ENCODE measurements around the gene DUOX1. TPM values are rescaled to one million over a fixed set of nuclear protein-coding genes. Genes with fewer than 3 reads are reported as not detected.

DUOX1 gene
- total RNA-seq, 1 donor from 2014 or later, result 327 TPM

GRCh38 chr15:45113380-45113990 lies 16.3 kb upstream of the DUOX1 start:
- Histone ChIP-seq H3K36me3 (no peaks in the 10 kb centered on the region), H3K4me1 (peaks cover 28% of the 10 kb centered on the region), H3K4me3 (no peak overlapping the region), H3K27ac (no peak overlapping the region), H3K27me3 (peaks cover 85% of the 10 kb centered on the region), H3K9me3 (no peaks in the 10 kb centered on the region)
- no peak for TF ChIP-seq CTCF (IDR thresholded peaks at IDR 0.05)
- intact Hi-C loops (cut with DNase I), result no loop called here
- DNase-seq (peak; percentile 44), ATAC-seq (no peak)

- no peaks in the 10 kb centered on the region for H3K9me3 ChIP-seq
- peaks cover 79% of the 10 kb centered on the region for H3K27me3 ChIP-seq
- no peak within 1 kb of the TSS for H3K4me3 ChIP-seq
- peak; percentile 64 for DNase-seq
- no peaks in the 10 kb centered on the region for H3K36me3 ChIP-seq
- intact Hi-C loops (cut with DNase I), result no loop called here
- no peak for TF ChIP-seq CTCF (IDR thresholded peaks at IDR 0.05)
- no peak for ATAC-seq
- H3K4me1 ChIP-seq, result peaks cover 28% of the 10 kb centered on the region
- no peak within 1 kb of the TSS for H3K27ac ChIP-seq
Measured at GRCh38 chr15:45114076-45114750, 15.6 kb upstream of the DUOX1 start, which contains the start of the genes DUOX2 and DUOXA2. DUOX2 (minus strand) TSS chr15:45114172; CDS start chr15:45113411, 761 bp downstream. DUOXA2 (plus strand) TSS chr15:45114326; CDS start chr15:45114606, 280 bp downstream.

- no peak overlapping the region for H3K27ac ChIP-seq
- ATAC-seq, result no peak
- H3K27me3 ChIP-seq, result peaks cover 74% of the 10 kb centered on the region
- H3K4me3 ChIP-seq, result no peak overlapping the region
- TF ChIP-seq CTCF (IDR thresholded peaks at IDR 0.05), result no peak
- peak; percentile 44 for DNase-seq
- no peaks in the 10 kb centered on the region for H3K9me3 ChIP-seq
- peaks cover 28% of the 10 kb centered on the region for H3K4me1 ChIP-seq
- H3K36me3 ChIP-seq, result no peaks in the 10 kb centered on the region
- intact Hi-C loops (cut with DNase I), result no loop called here
Measured at GRCh38 chr15:45114751-45115085, 15.1 kb upstream of the DUOX1 start.

GRCh38 chr15:45115312-45115820 lies 14.4 kb upstream of the DUOX1 start:
- Histone ChIP-seq H3K4me3 (no peak overlapping the region), H3K4me1 (peaks cover 28% of the 10 kb centered on the region), H3K27ac (no peak overlapping the region), H3K27me3 (peaks cover 67% of the 10 kb centered on the region), H3K36me3 (no peaks in the 10 kb centered on the region), H3K9me3 (no peaks in the 10 kb centered on the region)
- ATAC-seq, result no peak
- TF ChIP-seq CTCF (IDR thresholded peaks at IDR 0.05), result no peak
- peak; percentile 53 for DNase-seq
- intact Hi-C loops (cut with DNase I), result no loop called here

- Histone ChIP-seq H3K36me3 (no peaks in the 10 kb centered on the region), H3K4me3 (no peak overlapping the region), H3K27me3 (peaks cover 66% of the 10 kb centered on the region), H3K27ac (no peak overlapping the region), H3K9me3 (no peaks in the 10 kb centered on the region), H3K4me1 (peaks cover 28% of the 10 kb centered on the region)
- no peak for ATAC-seq
- intact Hi-C loops (cut with DNase I), result no loop called here
- TF ChIP-seq CTCF (IDR thresholded peaks at IDR 0.05), result no peak
- peak; percentile 47 for DNase-seq
Measured at GRCh38 chr15:45116006-45116481, 13.8 kb upstream of the DUOX1 start.
